ENCODE data around the gene LRFN2. TPM values are rescaled to one million over a fixed set of nuclear protein-coding genes. Genes with fewer than 3 reads are reported as not detected.

The LRFN2 gene
- total and polyA plus RNA-seq, 2 experiments from 2014 or later = 0.29 to 2.5 TPM

- H3K4me1 ChIP-seq (ENCODE audit: insufficient read depth) = peaks cover 42% of the 10 kb centered on the region
- no peak overlapping the region for H3K4me3 Mint-ChIP-seq
- no peaks in the 10 kb centered on the region for H3K36me3 ChIP-seq (ENCODE audit: insufficient read depth)
- TF ChIP-seq ETS1 (IDR thresholded peaks at IDR 0.05) = no peak
- H3K9me2 ChIP-seq (ENCODE audit: insufficient read depth) = 0 out of 2 replicates have a peak, but pooled peaks cover 4% of the 10 kb centered on the region
- H2AFZ ChIP-seq = no peak overlapping the region
- H3K9me3 Mint-ChIP-seq = no peaks in the 10 kb centered on the region
- no peak overlapping the region for H3K27ac ChIP-seq (ENCODE audit: low read depth)
- H3K27me3 ChIP-seq (ENCODE audit: insufficient read depth) = no peaks in the 10 kb centered on the region
- H3K36me3 Mint-ChIP-seq (ENCODE audit: low read depth) = no peaks in the 10 kb centered on the region
- ATAC-seq (no peak), DNase-seq (ENCODE audit: low spot score) (no peak)
- H3K27ac Mint-ChIP-seq = no peak overlapping the region
- peak overlapping the region; percentile 20; the same call in 1 of the 2 replicates for H3K4me2 ChIP-seq
- H4K20me1 ChIP-seq (replicated peaks; ENCODE audit: insufficient read depth) = no peaks in the 10 kb centered on the region
- no peaks in the 10 kb centered on the region for H3F3A ChIP-seq (replicated peaks; ENCODE audit: low read depth)
- H3K27me3 Mint-ChIP-seq (ENCODE audit: insufficient read depth, low read depth, poor library complexity) = peaks cover 14% of the 10 kb centered on the region
- H3K79me2 ChIP-seq (replicated peaks; ENCODE audit: insufficient read depth) = no peaks in the 10 kb centered on the region
- no peak overlapping the region for H3K4me3 ChIP-seq
- H3K4me1 Mint-ChIP-seq = peaks cover 41% of the 10 kb centered on the region
Observed at GRCh38 chr6:40343877-40344565, 243.1 kb downstream of the LRFN2 start.

GRCh38 chr6:40343318-40343876 is 243.8 kb downstream of the LRFN2 start:
- no peak for DNase-seq (ENCODE audit: low spot score)
- Mint-ChIP-seq H3K27me3 (ENCODE audit: insufficient read depth, low read depth, poor library complexity) (peaks cover 14% of the 10 kb centered on the region), H3K27ac (no peak overlapping the region), H3K4me3 (no peak overlapping the region), H3K36me3 (ENCODE audit: low read depth) (no peaks in the 10 kb centered on the region), H3K4me1 (peaks cover 41% of the 10 kb centered on the region), H3K9me3 (no peaks in the 10 kb centered on the region)
- Histone ChIP-seq H3K4me1 (ENCODE audit: insufficient read depth) (peaks cover 36% of the 10 kb centered on the region), H3F3A (replicated peaks; ENCODE audit: low read depth) (no peaks in the 10 kb centered on the region), H3K4me3 (no peak overlapping the region), H3K27ac (ENCODE audit: low read depth) (no peak overlapping the region), H3K27me3 (ENCODE audit: insufficient read depth) (no peaks in the 10 kb centered on the region), H3K79me2 (replicated peaks; ENCODE audit: insufficient read depth) (no peaks in the 10 kb centered on the region), H2AFZ (no peak overlapping the region), H3K9me2 (ENCODE audit: insufficient read depth) (0 out of 2 replicates have a peak, but pooled peaks cover 4% of the 10 kb centered on the region), H3K36me3 (ENCODE audit: insufficient read depth) (no peaks in the 10 kb centered on the region), H4K20me1 (replicated peaks; ENCODE audit: insufficient read depth) (no peaks in the 10 kb centered on the region), H3K4me2 (peak overlapping the region; percentile 20; the same call in 1 of the 2 replicates)
- ATAC-seq = no peak
- TF ChIP-seq NANOG (IDR thresholded peaks at IDR 0.05; ENCODE audit: borderline replicate concordance) (no peak), EZH2phosphoT487 (IDR thresholded peaks at IDR 0.05; ENCODE audit: unreplicated experiment) (no peak), STAT1 (IDR thresholded peaks at IDR 0.05; ENCODE audit: unreplicated experiment) (no peak), CREB1 (CRISPR knock-in tag; IDR thresholded peaks at IDR 0.05; ENCODE audit: low read depth) (no peak), ZNF331 (CRISPR knock-in tag; IDR thresholded peaks at IDR 0.05; ENCODE audit: low read depth) (no peak), JUNB (IDR thresholded peaks at IDR 0.05; ENCODE audit: unreplicated experiment) (no peak), ETS1 (IDR thresholded peaks at IDR 0.05) (no peak), POLR2AphosphoS5 (IDR thresholded peaks at IDR 0.05; ENCODE audit: low read depth) (no peak), ZNF462 (CRISPR knock-in tag; IDR thresholded peaks at IDR 0.05) (no peak), CTCF (conservative IDR thresholded peaks at IDR 0.05; ENCODE audit: low read depth in 2 of 2) (no peak)

Data from GM23338 (cell line).